Endometrial microvascular endothelial cells (primary cell): ENCODE measurements around the gene GPR85. TPM values are rescaled to one million over a fixed set of nuclear protein-coding genes. Genes with fewer than 3 reads are reported as not detected.
"Not testable (repeated sequence)": the region's sequence is repeated elsewhere in the genome, so short reads cannot be mapped to it uniquely, and the experiment has no call there.

Experiments
- in situ Hi-C: cut with HindIII; loops from 2 replicates; pipeline ENCODE4 v1.10.0; 2017; ENCODE audit warnings: low sequenced_read_pairs, low pct_unique_long_range_greater_than_20kb; ENCODE audit errors: inconsistent ontology term
- total RNA-seq: library from RNA; depleted of rRNA; stranded (reverse); fragments of >200 nt; gene quantifications from one replicate; pipeline ENCODE4 v1.2.3, GENCODE V29; 2015; ENCODE audit errors: inconsistent ontology term

GPR85 gene
- total RNA-seq, 1 donor from 2014 or later = under 0.01 TPM

- in situ Hi-C loops = no loop called here
Measured at GRCh38 chr7:113085781-113086390, 741 bp downstream of the GPR85 start.

- in situ Hi-C loops = no loop called here
Measured at GRCh38 chr7:113084496-113085172, 2.0 kb downstream of the GPR85 start.

- in situ Hi-C loops = no loop called here
Measured at GRCh38 chr7:113083816-113084495, 2.7 kb downstream of the GPR85 start.

- in situ Hi-C loops = no loop called here
Measured at GRCh38 chr7:113083132-113083815, 3.4 kb downstream of the GPR85 start.

- in situ Hi-C loops = no loop called here
Measured at GRCh38 chr7:113078331-113078730, 8.3 kb downstream of the GPR85 start.

GRCh38 chr7:113076703-113077102 lies 9.9 kb downstream of the GPR85 start:
- in situ Hi-C loops = no loop called here

- in situ Hi-C loops = no loop called here
Measured at GRCh38 chr7:113071465-113071864, 15.2 kb downstream of the GPR85 start.

GRCh38 chr7:113062499-113062898 lies 24.1 kb downstream of the GPR85 start:
- in situ Hi-C loops = no loop called here

GRCh38 chr7:113060100-113060499 lies 26.5 kb downstream of the GPR85 start:
- in situ Hi-C loops = no loop called here

GRCh38 chr7:113054938-113055337 lies 31.7 kb downstream of the GPR85 start:
- in situ Hi-C loops = no loop called here

GRCh38 chr7:113054272-113054671 lies 32.4 kb downstream of the GPR85 start:
- in situ Hi-C loops = not testable (repeated sequence)

GRCh38 chr7:113049221-113049620 lies 37.4 kb downstream of the GPR85 start:
- in situ Hi-C loops = not testable (repeated sequence)

GRCh38 chr7:113046453-113046852 lies 40.2 kb downstream of the GPR85 start:
- in situ Hi-C loops = no loop called here

GRCh38 chr7:113045379-113045778 lies 41.2 kb downstream of the GPR85 start:
- in situ Hi-C loops = no loop called here

GRCh38 chr7:113044394-113044793 lies 42.2 kb downstream of the GPR85 start:
- in situ Hi-C loops = no loop called here

GRCh38 chr7:113040849-113041248 lies 45.8 kb downstream of the GPR85 start:
- in situ Hi-C loops = no loop called here

- in situ Hi-C loops = no loop called here
Measured at GRCh38 chr7:113033959-113034358, 52.7 kb downstream of the GPR85 start.
